GM18867 (cell line): ENCODE measurements around the gene USP49.
"Not testable (repeated sequence)": the region's sequence is repeated elsewhere in the genome, so short reads cannot be mapped to it uniquely, and the experiment has no call there.

ENCODE experiments used
- ATAC-seq: cut with Tn5 transposase; IDR thresholded peaks from one replicate; pipeline ENCODE4 v1.9.1; 2021; ENCODE audit warnings: mild to moderate bottlenecking, moderate library complexity; ENCODE audit not compliant: unreplicated experiment

Gene USP49

DNA sequence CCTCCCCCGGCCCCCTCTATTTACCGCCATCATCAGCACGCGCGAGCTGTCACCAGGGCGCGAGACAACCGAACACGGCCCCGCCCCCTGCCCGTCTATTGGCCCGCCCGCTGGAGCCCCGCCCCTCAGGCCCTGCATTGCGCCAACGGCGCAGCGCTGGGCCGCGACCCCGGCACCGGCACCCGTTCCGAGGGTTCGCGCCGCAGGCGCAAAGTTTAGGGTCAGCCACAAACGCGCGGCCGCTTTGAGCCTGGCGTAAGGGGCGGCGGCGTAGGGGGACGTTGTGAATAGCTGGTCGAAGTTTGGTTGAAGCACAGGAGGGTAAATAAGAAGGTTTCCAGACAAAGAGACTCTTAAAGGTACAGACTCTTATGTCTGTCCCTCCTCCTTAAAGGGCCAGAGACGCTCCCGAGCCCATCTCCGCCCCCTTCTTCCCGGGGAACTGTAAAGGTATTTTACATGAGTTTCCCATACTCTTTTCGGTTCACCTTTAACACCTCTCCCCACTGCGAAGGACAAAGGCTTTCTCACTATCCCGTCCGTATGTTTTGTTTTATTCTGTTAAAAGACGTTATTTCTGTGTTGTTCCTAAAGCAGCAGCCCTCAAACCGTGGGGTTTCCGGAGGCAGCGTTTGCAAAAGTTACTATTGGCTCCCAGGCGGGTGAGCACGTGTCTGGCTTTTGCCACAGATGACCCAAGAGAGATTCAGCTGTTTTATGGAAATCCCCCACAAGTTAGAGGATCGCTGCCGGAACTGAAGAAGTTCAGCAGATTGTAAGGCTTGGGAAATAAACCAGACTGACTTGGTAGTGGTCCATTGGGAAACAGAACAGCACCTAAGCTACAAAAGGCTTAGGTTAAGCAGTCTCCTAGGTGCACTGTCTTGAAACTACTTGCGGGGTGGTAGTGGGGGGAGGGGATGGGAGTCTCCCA lies at the start of gene USP49:
Gene USP49 (minus strand): TSS at position 76 of the 934 bp plus-strand sequence. CDS start 88,392 bp downstream, outside the sequence.
- peak; percentile 77 for ATAC-seq

DNA sequence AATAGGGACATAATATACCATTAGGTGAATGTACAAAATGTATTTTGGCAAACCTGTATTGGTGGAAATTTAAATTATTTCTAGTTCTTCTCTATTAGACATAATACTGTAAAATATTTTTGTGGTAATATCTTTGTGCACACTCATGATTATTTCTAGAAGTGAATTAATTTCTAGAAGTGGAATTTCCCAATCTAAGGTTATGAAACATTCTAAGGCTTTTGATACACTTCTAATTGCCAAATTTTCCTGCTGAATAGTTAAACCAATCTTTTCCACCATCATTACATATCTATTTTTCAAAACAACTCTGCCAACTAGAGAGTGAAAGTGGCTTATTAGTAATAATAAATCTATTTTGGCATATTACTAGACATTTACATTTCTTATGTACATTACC lies 48.3 kb upstream of the USP49 start:
- no peak for ATAC-seq

DNA sequence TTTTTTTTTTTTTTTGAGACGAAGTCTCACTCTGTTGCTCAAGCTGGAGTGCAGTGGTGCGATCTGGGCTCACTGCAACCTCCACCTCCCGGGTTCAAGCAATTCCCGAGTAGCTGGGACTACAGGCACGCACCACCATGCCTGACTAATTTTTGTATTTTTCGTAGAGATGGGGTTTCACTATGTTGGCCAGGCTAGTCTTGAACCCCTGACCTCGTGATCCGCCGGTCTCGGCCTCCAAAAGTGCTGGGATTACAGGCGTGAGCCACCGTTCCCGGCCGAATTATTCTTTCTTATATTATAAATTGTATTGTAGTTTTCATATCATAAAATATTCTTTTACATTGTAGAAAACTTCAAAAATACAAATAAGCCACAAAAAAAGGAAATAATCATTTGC lies 47.7 kb upstream of the USP49 start:
- ATAC-seq = not testable (repeated sequence)

DNA sequence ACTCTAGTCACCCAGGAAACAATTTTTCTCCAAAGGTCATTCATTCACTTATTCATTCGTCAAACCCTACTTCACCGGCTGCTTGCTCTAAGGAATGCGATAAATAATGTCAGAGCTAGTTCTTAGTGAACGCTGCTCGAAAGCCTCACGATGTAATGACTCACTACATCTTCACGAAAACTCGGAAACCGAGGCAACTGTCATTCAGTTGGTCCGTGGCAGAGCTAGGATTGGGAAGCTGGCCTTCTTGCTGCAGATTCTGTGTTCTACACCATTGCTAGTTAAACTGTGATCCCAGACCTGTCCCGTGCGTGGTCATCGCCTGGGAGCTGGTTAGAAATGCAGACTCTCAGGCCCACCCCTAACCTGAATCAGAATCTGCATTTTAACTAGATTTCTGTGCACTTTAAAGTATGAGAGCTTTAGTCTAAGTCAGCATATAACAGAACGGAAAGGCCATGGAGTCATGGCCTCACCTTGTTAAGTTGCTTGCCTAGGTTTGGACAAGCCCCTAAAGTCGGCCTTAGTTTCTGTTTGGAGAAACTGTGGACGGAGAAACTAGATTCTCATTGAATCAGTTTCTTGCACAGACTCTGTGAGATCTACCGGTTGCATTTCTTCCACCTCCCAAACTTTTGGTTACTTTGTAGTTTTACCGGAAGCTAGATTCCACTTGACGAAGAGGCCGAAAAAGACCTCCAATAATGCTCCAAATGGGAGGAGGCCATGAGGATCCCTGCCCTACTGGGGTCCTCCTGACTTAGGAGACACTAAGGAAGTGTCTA lies 47.1 kb upstream of the USP49 start:
- no peak for ATAC-seq

DNA sequence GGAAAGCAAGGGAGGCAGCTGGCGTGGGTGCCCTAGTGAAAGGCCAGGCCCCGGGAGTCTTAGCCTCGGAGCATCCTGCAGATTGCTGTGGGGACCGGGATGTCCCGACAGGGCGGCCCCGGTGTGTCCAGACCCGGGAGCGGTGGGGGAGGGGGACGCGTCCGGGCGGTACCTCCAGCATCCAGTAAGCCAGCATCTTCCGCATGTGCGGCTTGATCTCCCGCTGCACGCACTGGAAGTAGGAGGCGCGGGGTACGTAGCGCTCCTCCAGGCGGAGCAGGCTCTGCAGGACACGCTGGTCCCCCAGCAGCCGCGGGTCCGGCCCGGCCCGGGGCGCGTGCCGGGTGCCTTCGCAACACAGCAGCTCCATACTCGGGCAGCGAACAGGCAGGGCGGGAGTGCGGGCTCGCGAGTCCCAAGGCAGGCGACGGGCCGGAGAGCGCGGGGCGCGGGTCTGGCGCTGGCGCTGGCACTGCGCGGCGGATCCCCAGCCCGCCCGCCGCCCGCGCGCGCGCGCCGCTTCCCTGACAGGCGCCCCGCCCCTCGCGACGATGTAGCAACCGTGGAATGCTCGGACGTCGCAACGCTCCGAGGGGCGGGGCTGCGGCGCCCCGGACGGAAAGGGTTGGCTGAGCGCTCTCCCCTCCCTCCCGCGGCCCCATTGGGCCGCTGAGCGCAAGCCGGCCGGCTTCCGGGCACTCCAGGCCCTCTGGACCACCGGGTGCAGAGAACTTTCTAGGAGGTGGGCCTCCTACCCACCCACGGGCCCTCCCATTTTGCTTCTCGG lies 46.3 kb upstream of the USP49 start, which contains the start of gene CCND3:
Gene CCND3 (minus strand): TSS at position 529 of the 787 bp plus-strand sequence. CDS start 159 bp downstream, at position 370.
- ATAC-seq = peak; percentile 89

DNA sequence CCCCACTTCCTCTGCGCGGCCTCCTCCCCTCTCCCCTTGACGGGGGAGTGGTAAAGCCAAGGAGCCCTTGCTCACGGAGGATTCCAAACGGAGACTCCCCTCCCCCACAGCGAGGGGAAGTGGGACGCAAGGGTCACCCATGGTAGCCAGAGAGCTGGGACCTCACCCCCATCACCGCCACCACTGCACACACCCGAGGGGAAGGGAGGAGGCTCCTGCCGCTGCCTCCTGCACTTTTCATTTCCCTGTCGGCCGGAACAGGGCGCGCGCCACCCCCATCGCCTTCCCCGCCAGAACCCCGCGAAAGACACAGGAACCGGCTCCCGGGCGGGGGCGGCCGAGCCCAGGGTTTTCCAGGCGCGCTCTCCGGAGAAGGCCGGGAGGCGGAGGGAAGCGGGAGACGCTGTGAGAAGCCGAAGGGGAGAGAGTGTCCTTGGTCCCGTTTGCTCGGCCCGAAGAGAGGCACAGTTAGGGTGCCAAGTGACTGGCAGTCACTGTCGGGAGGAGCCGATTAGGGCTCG lies 45.6 kb upstream of the USP49 start:
- peak; percentile 9 for ATAC-seq

DNA sequence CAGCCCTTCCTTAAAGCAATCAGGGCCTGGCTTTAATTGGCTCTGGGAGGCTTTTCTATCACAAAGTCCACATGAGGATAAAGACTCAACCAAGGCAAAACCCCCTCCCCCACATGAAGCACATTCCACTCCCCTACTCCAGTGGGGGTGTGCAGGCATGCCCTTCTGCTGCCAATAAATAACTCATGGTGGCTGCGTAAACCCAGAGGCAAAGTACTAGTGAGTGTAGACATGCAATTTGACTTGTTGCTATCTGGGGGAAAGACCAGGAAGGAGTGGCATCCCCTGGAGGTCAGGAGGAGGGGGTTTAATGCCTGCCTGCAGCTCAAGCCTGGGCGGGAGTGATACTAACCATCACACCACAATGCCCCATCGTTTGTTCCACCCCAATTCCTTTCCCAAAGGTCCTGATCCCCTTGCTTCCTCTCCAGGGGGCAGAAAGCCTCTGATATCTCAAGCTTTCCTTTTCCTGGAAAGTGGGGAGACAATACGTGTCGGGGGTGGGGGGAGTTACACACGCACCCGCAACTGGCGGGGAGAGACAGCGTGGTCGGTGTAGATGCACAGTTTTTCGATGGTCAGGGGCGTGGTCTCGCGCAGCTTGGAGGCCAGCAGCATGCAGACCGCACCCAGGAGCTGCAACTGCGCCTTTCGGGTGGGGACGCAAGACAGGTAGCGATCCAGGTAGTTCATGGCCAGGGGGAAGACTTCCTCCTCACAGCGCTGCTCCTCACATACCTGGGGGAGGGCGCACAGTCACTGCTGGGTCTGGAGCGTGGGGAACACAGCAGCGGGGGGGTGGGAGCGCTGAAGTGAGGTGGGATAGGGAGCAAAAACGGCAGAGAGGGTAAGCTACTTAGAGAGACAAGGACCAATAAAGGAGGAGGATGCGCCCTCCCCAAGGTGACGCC lies 44.9 kb upstream of the USP49 start:
- ATAC-seq = no peak

DNA sequence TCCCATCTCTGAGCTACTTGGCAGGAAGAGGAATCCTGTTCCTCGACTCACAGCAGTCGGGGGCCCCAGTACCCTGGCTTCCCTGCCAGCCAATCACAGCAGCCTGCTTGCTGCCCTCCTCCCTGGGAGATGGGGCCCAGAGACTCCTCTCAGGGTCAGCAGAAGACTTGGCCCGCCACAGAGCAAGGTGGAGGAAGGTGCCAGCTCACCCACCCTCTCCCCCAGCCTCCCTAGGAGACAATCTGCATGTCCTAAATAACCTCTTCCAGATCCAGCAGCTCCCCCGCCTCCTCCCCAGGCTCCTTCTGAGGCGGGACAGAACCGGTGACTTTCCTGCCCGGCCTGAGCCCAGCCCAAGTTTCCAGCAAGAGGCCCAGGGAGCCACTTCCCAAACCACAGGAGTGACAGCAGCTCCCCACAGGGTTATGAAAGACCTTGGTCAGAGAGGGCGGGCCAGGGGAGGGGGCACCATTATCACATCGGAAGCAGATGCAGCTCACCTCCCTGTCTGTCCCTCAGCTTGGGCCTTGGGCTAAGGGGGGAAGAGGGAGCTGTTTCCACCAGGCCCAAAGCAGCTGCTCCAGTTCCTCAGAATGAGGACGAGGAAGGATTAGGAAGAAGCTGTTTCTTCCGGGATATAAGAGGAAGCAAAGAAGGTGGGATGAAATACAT lies 44.1 kb upstream of the USP49 start:
- no peak for ATAC-seq

DNA sequence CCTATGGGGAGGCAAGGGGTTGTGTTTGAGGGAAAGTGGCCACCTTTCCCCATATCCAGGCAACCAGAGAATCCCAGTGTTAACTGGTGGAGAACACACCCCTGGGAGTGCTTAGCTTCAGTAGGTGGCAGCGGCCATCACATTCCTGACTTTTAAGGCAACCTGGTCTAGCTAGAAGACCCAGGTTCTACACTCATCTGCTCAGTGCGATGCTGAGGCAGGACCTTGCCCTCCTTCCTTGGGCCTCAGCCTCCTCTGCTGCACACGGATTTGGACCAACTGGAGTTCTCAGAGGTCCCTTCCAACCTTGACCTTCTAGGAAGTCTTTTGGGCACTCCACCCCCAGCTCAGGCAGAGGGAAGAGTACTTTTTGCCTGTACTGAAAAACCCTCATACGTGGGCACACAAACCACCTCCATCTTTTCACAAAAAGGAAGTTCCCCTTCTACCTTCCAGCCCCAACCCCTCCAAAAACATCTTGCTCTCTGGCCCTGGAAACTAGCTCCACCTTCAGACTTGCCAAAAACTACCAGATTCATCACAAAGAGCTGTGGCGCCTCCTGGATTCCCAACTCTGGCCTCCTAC lies 43.5 kb upstream of the USP49 start:
- no peak for ATAC-seq

DNA sequence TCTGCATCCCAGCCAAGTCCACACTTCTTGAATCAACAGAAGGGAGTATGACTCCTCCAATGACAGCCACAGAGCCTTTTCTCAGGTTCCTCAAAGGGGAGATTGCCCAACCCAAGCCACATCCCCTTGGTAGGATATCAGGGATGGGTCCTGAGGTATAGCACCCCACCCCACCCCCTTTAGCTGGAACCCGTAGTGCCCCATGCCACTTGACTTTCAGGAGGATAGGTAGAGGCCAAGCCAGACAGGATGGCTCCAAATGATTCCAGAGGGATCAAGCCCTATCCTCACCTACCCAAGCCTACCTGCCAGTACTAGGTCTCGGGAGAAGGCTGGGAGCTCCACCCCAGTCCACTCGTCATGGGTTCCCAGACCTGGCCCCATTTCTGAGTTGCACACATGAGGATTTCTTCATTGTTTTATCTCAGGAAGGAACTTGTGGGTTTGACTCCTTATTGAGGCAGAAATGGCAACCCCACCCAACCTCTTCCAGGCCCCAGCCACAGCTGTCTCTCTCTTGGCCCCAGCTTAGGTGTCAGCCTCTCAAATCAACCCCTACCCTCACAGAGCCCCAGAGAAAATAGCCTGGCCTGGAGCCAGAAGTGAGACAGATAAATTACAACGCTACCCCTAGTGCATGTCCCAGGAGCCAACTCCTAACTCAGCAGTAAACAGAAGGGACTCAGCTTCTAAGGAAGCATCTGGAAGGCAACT lies 42.8 kb upstream of the USP49 start:
- no peak for ATAC-seq

DNA sequence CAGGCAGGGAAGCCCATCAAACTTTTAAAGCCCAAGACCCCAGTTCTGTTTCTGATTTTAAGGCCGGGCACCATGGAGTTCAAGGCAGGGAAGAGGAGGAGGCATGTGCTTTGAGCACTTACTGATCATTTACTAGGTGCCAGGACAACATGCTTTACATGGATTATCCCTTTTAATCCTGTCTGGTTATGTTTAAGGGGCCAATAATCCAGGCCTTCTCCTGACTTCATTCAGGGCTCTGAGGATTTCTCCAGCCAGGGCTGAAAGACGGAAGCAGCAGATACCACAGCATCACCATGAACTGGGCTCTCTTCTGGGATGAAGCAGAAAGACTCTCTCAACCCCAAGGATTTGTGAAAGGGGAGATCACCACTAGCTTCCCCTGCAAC lies 42.3 kb upstream of the USP49 start:
- no peak for ATAC-seq

DNA sequence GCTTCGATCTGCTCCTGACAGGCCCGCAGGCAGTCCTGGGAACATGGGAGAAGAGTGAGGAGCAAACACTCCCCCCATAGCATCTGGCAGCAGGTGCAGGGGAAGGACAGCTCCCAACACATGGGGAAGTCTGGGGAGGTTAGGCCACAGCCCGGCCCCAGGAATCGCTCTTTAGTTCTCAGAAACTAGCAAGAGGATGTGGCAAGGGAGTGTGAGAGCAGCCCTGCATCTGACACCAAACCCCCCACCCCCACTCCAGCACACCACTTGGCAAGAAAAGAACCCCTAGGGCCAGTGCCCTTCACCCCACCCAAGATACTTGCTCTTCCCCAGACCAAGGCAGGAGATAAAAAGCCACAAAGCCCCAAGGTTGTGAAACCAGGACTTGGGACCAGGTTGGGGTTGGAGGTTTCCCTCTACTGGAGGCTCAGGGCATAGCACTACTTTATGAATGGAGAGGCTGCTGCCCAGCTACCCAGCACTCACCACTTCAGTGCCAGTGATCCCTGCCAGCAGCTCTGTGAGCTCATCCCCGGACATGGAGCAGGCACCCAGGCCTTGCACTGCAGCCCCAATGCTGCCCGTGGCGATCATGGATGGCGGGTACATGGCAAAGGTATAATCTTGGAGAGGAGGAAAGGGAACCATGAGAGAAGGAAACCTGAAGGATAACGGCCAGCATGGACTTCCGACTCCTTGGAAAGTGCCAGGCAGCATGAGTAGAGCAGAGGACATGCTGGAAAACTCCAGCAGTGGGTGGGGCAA lies 41.1 kb upstream of the USP49 start:
- peak; percentile 57 for ATAC-seq

DNA sequence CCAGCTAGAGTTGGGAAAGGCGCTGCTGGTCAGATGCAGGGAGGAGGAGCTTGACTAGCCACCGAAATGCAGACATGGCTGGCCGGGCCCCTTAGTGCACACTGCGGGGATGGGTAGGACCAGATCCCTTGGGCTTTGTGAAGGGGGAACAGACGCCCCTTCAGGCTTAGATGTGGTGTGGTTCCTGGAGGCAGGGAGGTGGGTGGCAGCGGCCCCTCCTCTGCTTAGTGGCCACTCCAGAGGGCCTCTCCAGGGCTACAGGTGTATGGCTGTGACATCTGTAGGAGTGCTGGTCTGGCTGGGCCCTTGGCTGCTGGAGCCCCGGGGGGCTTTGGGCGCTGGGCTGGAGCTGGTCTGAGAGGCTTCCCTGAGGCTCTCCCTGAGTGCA lies 40.5 kb upstream of the USP49 start:
- ATAC-seq = no peak

DNA sequence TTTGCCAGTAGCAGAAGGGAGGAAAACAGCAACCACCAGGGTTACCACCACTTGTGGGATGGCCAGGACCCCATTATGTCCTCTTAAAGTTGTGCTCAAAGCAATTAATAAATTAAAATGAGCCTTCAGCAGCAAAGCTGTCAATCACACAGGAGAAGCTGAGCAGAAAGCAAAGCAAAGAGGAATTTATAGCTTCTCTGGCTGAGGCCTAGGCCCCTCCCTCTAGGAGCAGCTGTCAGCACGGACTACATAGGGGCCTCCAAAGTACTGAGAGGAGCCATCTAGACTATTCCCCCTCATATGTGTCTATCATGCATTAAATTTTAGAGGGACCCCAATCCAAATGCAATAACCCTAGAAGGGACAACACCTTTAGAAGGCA lies 40.0 kb upstream of the USP49 start:
- no peak for ATAC-seq

DNA sequence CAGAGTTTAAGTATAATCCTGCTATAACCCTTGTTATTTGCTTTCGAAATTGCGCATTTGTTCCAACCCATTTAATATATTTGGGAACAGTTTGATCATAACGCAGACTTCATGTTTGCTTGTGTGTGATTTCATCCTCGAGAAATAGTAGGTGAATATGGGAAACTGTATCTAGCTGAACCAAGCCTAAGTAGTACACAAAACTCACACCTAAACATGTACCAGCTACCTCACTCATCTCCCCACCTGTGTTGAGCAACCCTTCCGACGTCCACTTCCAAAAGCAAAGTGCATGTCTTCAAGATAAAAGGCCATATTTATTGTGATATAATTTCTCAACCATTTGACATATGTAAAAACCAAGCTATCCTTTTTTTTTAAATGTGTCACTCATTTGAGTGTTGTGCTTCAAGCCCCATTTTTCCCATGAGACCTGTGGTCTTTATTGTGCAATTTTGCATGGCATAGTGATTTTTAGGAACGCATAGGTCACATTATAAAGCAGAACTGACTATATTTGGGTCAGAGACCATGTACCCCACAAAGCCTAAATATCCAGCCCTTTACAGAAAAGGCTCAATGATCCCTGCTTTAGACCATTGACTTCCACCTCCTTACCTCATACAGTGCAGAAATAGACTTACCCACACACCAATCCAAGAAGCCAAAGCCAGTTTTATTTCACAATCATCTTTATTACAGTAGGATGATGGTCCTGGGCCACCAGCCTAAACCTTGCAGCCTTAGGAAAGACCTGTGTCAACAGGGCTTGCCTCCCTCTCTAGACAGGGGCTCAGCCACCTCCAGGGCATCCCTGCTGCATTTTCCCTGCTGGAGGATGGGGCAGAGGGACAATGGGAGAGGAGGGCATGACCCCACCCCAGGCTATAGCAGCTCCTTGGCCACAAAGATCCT lies 39.4 kb upstream of the USP49 start:
- no peak for ATAC-seq

DNA sequence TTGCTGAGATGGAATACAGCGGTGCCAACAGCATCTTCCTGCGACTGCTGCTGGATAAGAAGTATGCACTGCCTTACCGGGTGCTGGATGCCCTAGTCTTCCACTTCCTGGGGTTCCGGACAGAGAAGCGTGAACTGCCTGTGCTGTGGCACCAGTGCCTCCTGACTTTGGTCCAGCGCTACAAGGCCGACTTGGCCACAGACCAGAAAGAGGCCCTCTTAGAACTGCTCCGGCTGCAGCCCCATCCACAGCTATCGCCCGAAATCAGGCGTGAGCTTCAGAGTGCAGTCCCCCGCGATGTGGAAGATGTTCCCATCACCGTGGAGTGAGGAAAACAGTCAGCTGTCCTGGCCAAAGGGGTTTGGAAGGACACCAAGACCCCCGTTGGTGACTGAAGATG lies 37.2 kb upstream of the USP49 start:
- ATAC-seq = no peak
